Measurements from ENCODE around the gene TLR6.
"Not testable (repeated sequence)": the region's sequence is repeated elsewhere in the genome, so short reads cannot be mapped to it uniquely, and the experiment has no call there.

Gene TLR6

DNA sequence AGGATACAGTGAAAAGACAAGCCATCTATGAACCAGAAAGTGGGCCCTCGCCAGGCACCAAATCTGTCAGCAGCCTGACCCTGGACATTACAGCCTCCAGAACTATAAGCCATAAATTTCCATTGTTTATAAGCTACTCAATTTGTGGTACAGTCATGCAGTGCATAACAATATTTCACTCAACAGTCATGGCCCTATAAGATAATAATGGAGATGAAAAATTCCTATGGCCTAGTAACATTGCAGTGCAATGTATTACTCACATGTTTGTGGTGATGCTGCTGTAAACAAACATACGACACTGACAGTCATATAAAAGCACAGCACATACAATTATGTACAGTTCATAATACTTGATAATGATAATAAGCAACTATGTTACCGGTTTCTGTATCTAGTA, 34.9 kb downstream of the TLR6 start:
- DNase-seq: no peak

GRCh38 chr4:38820329-38821061, 36.1 kb downstream of the TLR6 start:
- DNase-seq: no peak

DNA sequence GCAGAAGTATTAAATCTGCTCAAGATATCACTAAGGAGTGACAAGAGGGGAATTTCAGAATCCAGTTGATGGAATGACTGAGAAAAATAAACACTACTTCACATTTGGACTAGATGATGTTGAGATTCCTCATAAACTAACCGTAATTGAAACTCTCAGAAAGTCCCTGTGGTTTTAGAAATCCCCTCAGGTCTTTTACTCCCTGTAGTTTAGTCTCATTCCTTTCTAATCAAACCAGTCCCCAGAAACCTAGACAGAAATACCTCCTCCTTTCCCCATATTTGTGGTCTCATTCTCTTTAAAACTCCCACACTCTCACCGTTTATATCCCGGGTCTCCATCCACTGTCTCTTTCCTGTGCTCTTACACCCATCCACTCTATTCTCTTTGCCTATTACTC, 37.0 kb downstream of the TLR6 start:
- no peak for DNase-seq

- no peak for DNase-seq
Observed at GRCh38 chr4:38818441-38818976, 38.1 kb downstream of the TLR6 start.

DNA sequence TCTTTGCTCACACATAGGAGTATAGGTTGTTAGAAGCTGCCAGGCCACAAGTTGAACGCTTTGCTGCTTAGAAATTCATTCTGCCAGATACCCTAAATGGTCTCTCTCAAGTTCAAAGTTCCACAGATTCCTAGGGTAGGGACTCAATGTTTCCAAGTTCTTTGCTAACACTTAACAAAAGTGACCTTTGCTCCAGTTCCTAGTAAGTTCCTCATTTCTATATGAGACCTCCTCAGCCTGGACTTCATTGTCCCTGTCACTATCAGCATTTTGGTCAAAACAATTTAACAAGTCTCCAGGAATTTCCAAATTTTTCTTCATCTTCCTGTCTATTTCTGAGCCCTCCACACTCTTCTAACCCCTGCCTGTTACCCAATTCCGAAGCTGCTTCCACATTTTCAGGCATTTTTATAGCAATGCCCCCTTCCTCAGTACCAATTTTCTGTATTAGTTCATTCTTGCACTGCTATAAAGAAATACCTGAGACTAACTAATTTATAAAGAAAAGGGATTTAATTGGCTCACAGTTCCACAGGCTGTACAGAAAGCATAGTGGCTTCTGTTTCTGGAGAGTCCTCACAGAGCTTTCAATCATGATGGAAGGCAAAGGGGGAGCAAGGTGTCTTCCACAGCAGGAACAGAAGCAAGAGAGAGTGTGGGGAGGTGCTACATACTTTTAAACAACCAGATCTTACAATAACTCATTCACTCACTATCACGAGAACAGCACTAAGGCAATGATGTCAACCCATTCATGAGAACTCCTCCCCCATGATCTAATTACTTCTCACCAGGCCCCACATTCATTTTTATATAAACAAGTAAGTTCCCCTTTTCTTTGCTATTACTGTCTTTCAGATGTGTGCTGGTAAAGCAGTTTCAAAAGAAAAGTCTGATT, 40.5 kb downstream of the TLR6 start:
- no peak for DNase-seq

GRCh38 chr4:38814386-38814785, 42.2 kb downstream of the TLR6 start:
- no peak for DNase-seq

- no peak for DNase-seq
Observed at GRCh38 chr4:38811297-38811696, 45.3 kb downstream of the TLR6 start.

DNA sequence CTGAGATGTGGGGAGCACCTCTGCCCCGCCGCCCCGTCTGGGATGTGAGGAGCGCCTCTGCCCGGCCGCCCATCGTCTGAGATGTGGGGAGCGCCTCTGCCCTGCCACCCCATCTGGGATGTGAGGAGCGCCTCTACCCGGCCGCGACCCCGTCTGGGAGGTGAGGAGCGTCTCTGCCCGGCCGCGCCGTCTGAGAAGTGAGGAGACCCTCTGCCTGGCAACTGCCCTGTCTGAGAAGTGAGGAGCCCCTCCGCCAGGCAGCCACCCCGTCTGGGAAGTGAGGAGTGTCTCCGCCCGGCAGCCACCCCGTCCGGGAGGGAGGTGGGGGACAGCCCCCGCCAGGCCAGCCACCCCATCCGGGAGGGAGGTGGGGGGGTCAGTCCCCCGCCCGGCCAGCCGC, 49.2 kb downstream of the TLR6 start:
- DNase-seq: not testable (repeated sequence)

GRCh38 chr4:38806251-38806650, 50.4 kb downstream of the TLR6 start:
- not testable (repeated sequence) for DNase-seq

- DNase-seq: no peak
Observed at GRCh38 chr4:38805530-38806145, 51.0 kb downstream of the TLR6 start.

GRCh38 chr4:38804654-38805295, 51.8 kb downstream of the TLR6 start, which contains the start of gene TLR1:
Gene TLR1, minus strand, starts transcription at chr4:38804791. Its CDS starts 5,960 bp downstream, at chr4:38798831.
- DNase-seq: no peak

DNA sequence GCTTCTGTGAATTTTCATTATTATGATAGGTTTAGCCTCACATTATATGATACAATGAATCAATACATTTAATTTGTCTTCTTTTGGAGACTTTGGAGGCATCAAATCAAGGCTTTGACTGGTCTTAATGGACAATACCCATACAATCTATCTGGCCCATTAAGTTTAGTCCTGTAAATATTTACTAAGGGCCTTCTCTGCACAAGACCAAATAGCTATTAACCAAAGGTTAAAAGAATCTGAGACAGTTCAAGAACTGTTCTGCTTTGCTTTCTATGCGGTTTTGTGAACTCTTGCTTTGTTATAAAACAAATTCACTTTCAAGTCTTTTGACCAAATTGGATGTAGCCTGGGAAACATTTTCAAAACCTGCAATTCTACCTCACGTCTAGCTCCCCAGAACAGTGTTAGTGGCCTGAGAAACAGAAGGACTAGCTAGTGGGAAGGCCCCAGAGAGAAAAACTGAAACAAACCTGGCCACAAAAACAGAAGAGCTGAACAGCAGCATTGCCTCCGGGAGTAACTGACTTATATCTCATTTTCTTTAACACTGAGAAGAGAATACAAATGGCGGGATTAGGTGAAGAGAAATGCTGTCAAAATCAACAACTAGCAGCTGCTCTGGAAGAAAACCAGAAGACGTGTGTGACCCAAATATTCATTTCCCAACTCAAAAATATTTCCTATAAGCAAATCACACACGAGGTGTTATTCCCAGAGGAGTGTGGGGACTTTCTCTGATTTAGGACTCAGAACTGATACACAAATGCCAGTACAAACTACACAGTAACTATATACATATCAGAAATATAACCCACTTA, 52.6 kb downstream of the TLR6 start:
- no peak for DNase-seq

DNA sequence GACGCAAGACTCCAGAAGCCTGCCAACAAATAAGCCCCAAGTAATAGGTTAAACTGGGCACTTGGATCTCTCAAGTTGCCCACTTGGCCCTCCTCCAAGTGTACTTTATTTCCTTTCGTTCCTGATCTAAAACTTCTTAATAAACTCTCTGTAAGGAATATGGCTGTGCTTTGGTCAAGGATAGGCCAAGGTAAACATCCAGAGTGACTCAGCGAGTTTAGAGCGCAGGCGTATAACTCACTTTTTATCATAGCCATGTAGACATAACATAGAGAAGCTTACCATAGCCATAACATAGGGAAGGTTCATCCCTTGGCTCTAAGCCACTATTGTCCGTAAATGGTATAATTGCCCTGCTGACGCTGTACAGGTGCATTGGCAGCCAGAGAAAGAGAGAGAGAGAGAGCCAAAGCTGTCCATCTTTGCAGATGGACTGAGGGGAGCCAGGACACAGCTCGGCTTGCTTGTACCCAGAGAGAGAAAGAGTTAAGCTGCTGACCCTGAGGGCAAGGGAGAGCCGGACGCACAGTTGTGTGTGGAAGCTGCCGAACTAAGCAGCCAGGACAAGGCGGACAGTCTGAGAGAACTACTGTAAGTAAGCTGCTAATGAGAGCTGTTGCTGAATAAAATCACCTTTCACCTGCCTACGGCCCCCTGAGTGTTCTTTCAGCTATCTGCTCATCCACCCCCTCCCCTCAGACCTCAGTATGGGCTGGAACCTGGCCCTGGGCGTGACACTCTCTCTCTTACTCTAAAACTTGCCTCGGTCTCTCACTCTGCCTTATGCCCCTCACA, 53.9 kb downstream of the TLR6 start:
- no peak for DNase-seq

DNA sequence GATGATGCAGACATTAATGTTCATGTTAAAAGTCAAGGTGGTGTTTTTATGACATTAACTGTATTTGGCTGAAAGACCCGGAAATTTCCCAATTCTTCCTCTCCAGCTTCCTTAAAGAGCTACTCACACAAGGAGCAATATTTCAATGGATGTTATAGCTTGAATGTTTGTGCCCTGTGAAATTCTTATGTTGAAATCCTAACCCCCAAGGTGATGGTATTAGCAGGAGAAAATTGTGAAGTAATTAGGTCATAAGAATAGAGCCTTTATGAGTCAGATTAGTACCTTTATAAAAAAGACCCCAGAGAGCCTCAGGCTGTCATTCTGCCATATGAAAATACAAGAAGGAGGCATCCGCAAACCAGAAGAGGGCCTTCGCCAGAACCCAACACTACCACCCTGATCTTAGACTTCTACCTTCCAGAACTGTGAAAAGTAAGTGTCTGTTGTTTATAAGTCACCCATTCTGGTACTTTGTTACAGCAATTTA, 55.6 kb downstream of the TLR6 start:
- DNase-seq: no peak

- no peak for DNase-seq
Observed at GRCh38 chr4:38800366-38800765, 56.3 kb downstream of the TLR6 start.

- no peak for DNase-seq
Observed at GRCh38 chr4:38795087-38795486, 61.5 kb downstream of the TLR6 start.

DNA sequence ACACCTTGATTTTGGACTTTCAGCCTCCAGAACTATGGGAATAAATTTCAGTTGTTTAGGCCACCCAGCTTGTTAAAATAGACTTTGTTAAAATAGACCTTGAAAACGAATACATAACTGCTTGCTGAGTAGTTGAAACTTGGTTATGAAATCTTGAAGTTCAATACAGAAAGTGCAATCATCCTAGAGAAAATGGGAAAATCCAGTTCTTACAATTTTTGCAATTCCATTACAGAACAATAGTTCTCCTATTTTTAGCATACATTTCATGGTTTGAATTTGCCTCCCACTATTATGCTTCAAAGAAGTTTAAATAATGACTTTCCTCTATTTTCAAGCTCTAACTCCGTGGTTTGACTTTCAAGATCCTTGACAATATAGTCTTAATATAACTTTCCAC, 62.6 kb downstream of the TLR6 start:
- no peak for DNase-seq

DNA sequence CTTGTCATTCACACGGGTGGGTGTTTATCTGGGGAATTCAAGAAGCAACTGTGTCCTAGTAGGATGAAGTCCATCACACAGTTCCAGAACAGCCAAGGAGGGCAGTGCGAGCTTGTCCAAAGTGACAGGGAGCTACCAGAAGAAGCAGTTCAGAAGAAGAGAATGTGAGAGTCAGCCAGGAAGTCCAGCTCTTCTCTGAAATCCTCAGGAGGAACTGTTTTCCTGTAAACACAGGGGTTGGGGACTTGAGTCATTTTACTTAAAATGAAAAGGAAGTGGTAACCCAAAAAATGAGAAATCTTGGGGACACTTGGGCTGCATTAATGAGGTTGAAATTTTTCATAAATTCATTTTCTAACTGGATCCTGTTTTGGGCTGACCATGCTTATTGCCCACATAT, 65.6 kb downstream of the TLR6 start:
- no peak for DNase-seq

GRCh38 chr4:38788317-38788716, 68.3 kb downstream of the TLR6 start:
- no peak for DNase-seq

- DNase-seq: no peak
Observed at GRCh38 chr4:38787693-38788092, 68.9 kb downstream of the TLR6 start.

GRCh38 chr4:38785901-38786402, 70.7 kb downstream of the TLR6 start:
- DNase-seq: no peak

All from effector CD4-positive, alpha-beta T cell (primary cell).